DOHH2 (cell line): ENCODE data around the gene OLFML1.

Experiments used
- EZH2phosphoT487 ChIP-seq: fragments of 200-600 bp; sonication (generic); IDR thresholded peaks from 2 replicates; pipeline ENCODE4 v1.6.1; 2017; ENCODE audit warnings: borderline replicate concordance, mild to moderate bottlenecking, antibody characterized with exemption, low read length, moderate library complexity, mixed read lengths
- TF ChIP-seq, protein P1 (sequence below): fragments of 200-600 bp; sonication (generic); IDR thresholded peaks from one replicate; pipeline ENCODE4 v1.5.1; 2014; ENCODE audit warnings: antibody characterized with exemption, mild to moderate bottlenecking, low read depth, low read length; ENCODE audit not compliant: poor library complexity, severe bottlenecking

DNA sequence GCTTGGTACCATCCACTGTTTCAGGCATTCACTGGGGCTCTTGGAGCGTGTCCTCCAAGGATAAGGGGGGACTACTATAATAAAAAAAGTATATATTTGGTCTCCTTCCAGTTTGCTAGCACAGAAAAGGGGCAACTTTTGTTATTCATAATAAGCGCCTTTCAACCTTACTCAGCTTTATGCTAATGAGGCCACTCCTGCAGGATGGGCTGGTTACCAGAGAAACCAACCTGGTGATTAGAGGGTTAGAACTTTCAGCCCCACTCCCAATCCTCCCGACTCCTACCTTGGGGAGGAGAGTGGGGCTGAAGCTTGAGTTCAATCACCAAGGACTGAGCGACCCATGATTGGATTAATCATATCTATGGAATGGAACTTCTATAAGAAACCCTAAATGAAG lies 60.3 kb downstream of the OLFML1 start:
- TF ChIP-seq, protein P1, sequence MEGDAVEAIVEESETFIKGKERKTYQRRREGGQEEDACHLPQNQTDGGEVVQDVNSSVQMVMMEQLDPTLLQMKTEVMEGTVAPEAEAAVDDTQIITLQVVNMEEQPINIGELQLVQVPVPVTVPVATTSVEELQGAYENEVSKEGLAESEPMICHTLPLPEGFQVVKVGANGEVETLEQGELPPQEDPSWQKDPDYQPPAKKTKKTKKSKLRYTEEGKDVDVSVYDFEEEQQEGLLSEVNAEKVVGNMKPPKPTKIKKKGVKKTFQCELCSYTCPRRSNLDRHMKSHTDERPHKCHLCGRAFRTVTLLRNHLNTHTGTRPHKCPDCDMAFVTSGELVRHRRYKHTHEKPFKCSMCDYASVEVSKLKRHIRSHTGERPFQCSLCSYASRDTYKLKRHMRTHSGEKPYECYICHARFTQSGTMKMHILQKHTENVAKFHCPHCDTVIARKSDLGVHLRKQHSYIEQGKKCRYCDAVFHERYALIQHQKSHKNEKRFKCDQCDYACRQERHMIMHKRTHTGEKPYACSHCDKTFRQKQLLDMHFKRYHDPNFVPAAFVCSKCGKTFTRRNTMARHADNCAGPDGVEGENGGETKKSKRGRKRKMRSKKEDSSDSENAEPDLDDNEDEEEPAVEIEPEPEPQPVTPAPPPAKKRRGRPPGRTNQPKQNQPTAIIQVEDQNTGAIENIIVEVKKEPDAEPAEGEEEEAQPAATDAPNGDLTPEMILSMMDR, result no peak
- no peak for TF ChIP-seq EZH2phosphoT487
